ENCODE measurements around the gene GNMT.

GNMT gene

GRCh38 chr6:42963179-42963854 lies 2.8 kb downstream of the GNMT start:
- Histone ChIP-seq H3K27me3 (ENCODE audit: insufficient read depth, low read length, poor library complexity, severe bottlenecking) (no peaks in the 10 kb centered on the region), H4K20me1 (ENCODE audit: insufficient read depth, low read length, poor library complexity, severe bottlenecking) (no peaks in the 10 kb centered on the region), H3K4me2 (ENCODE audit: low read depth, low read length, poor library complexity, severe bottlenecking) (no peak overlapping the region), H2AFZ (ENCODE audit: low read length) (no peak overlapping the region), H3F3A (ENCODE audit: low read depth) (no peaks in the 10 kb centered on the region), H3K9ac (ENCODE audit: low read depth, low read length, poor library complexity, severe bottlenecking) (no peak overlapping the region), H3K4me3 (ENCODE audit: low read length, poor library complexity, severe bottlenecking) (no peak overlapping the region), H3K4me1 (ENCODE audit: insufficient read depth, low read length, poor library complexity, severe bottlenecking) (no peaks in the 10 kb centered on the region), H3K79me2 (ENCODE audit: insufficient read depth, low read length) (no peaks in the 10 kb centered on the region), H3K9me2 (replicated peaks; ENCODE audit: low read depth, low read length) (no peaks in the 10 kb centered on the region), H3K36me3 (ENCODE audit: insufficient read depth, low read length) (no peaks in the 10 kb centered on the region), H3K9me3 (ENCODE audit: insufficient read depth, low read depth, low read length) (no peaks in the 10 kb centered on the region)
- no peak for TF ChIP-seq CTCF (conservative IDR thresholded peaks at IDR 0.05; ENCODE audit: low read length)
- no peak for TF ChIP-seq EZH2phosphoT487 (IDR thresholded peaks at IDR 0.05; ENCODE audit: borderline replicate concordance)

- Histone ChIP-seq H3K9me3 (ENCODE audit: insufficient read depth, low read depth, low read length) (no peaks in the 10 kb centered on the region), H3K9ac (ENCODE audit: low read depth, low read length, poor library complexity, severe bottlenecking) (no peak overlapping the region), H3F3A (ENCODE audit: low read depth) (no peaks in the 10 kb centered on the region), H2AFZ (ENCODE audit: low read length) (no peak overlapping the region), H3K79me2 (ENCODE audit: insufficient read depth, low read length) (no peaks in the 10 kb centered on the region), H3K4me2 (ENCODE audit: low read depth, low read length, poor library complexity, severe bottlenecking) (no peak overlapping the region), H3K9me2 (replicated peaks; ENCODE audit: low read depth, low read length) (no peaks in the 10 kb centered on the region), H3K4me1 (ENCODE audit: insufficient read depth, low read length, poor library complexity, severe bottlenecking) (no peaks in the 10 kb centered on the region), H3K36me3 (ENCODE audit: insufficient read depth, low read length) (no peaks in the 10 kb centered on the region), H4K20me1 (ENCODE audit: insufficient read depth, low read length, poor library complexity, severe bottlenecking) (no peaks in the 10 kb centered on the region), H3K27me3 (ENCODE audit: insufficient read depth, low read length, poor library complexity, severe bottlenecking) (no peaks in the 10 kb centered on the region), H3K4me3 (ENCODE audit: low read length, poor library complexity, severe bottlenecking) (no peak overlapping the region)
- TF ChIP-seq CTCF (conservative IDR thresholded peaks at IDR 0.05; ENCODE audit: low read length) (peak; percentile 54), EZH2phosphoT487 (IDR thresholded peaks at IDR 0.05; ENCODE audit: borderline replicate concordance) (no peak)
Measured at GRCh38 chr6:42963855-42964605, 3.5 kb downstream of the GNMT start.

GRCh38 chr6:42966571-42966970 lies 6.0 kb downstream of the GNMT start:
- no peak overlapping the region for H3K4me3 ChIP-seq (ENCODE audit: low read length, poor library complexity, severe bottlenecking)
- no peaks in the 10 kb centered on the region for H4K20me1 ChIP-seq (ENCODE audit: insufficient read depth, low read length, poor library complexity, severe bottlenecking)
- H3K27me3 ChIP-seq (ENCODE audit: insufficient read depth, low read length, poor library complexity, severe bottlenecking): no peaks in the 10 kb centered on the region
- H3K9me2 ChIP-seq (replicated peaks; ENCODE audit: low read depth, low read length): no peaks in the 10 kb centered on the region
- H3F3A ChIP-seq (ENCODE audit: low read depth): no peaks in the 10 kb centered on the region
- H3K36me3 ChIP-seq (ENCODE audit: insufficient read depth, low read length): no peaks in the 10 kb centered on the region
- H3K4me2 ChIP-seq (ENCODE audit: low read depth, low read length, poor library complexity, severe bottlenecking): no peak overlapping the region
- H3K9me3 ChIP-seq (ENCODE audit: insufficient read depth, low read depth, low read length): no peaks in the 10 kb centered on the region
- H2AFZ ChIP-seq (ENCODE audit: low read length): no peak overlapping the region
- H3K9ac ChIP-seq (ENCODE audit: low read depth, low read length, poor library complexity, severe bottlenecking): no peak overlapping the region
- H3K79me2 ChIP-seq (ENCODE audit: insufficient read depth, low read length): no peaks in the 10 kb centered on the region
- TF ChIP-seq CTCF (conservative IDR thresholded peaks at IDR 0.05; ENCODE audit: low read length) (no peak), EZH2phosphoT487 (IDR thresholded peaks at IDR 0.05; ENCODE audit: borderline replicate concordance) (no peak)
- no peaks in the 10 kb centered on the region for H3K4me1 ChIP-seq (ENCODE audit: insufficient read depth, low read length, poor library complexity, severe bottlenecking)
